22Rv1 (cell line): ENCODE measurements around the gene LAMA2.

Experiments
- H3K27ac ChIP-seq: fragments of 450-650 bp; 2 replicates; pipeline ENCODE4 v1.5.1; 2017
- ZFX ChIP-seq: fragments of 450-650 bp; IDR thresholded peaks from 2 replicates; pipeline ENCODE4 v1.6.1; 2017; ENCODE audit warnings: antibody characterized with exemption, borderline replicate concordance
- TF ChIP-seq, protein P1 (sequence below): fragments of 450-650 bp; IDR thresholded peaks from 2 replicates; pipeline ENCODE4 v1.5.1; 2017; ENCODE audit warnings: mild to moderate bottlenecking

Gene LAMA2

GRCh38 chr6:129368970-129369369 is 486.0 kb downstream of the LAMA2 start:
- no peak overlapping the region for H3K27ac ChIP-seq
- TF ChIP-seq, protein P1, sequence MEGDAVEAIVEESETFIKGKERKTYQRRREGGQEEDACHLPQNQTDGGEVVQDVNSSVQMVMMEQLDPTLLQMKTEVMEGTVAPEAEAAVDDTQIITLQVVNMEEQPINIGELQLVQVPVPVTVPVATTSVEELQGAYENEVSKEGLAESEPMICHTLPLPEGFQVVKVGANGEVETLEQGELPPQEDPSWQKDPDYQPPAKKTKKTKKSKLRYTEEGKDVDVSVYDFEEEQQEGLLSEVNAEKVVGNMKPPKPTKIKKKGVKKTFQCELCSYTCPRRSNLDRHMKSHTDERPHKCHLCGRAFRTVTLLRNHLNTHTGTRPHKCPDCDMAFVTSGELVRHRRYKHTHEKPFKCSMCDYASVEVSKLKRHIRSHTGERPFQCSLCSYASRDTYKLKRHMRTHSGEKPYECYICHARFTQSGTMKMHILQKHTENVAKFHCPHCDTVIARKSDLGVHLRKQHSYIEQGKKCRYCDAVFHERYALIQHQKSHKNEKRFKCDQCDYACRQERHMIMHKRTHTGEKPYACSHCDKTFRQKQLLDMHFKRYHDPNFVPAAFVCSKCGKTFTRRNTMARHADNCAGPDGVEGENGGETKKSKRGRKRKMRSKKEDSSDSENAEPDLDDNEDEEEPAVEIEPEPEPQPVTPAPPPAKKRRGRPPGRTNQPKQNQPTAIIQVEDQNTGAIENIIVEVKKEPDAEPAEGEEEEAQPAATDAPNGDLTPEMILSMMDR: no peak
- TF ChIP-seq ZFX: no peak

- no peak overlapping the region for H3K27ac ChIP-seq
- TF ChIP-seq, protein P1: no peak
- TF ChIP-seq ZFX: no peak
These were observed 486.8 kb downstream of the LAMA2 start for GRCh38 chr6:129369737-129370136.

DNA sequence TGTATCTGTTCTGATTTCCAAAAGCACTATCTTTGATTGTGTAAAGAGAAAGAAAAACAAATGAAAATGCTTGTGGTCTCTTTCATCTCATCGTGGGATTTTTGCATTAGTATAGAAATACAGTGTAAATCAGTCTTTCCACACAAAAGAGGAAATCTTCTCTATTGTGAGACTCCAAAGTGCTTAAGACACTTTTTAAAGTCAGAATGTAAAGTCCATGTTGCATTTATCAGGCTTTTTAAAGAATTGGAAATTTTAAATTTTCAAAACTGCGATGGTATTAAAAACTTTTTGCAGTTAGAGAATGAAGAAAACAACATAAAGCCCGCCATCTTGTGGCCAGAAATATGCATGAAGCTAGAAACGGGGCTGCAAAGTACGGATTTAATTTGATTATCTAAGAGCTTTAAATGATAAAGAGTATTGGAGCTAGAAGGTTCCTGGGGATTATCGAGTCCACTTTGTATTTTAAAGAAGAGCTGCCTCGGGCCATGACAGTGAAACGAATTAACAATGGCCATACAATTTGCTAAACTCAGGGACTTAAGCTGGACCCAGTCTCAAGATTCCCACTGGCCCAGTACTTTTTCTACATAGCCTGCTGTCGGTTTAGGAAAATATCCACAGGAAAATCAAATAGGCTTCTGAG is 487.5 kb downstream of the LAMA2 start:
- TF ChIP-seq, protein P1: peak; percentile 81
- TF ChIP-seq ZFX: no peak
- no peak overlapping the region for H3K27ac ChIP-seq

GRCh38 chr6:129381885-129382284 is 498.9 kb downstream of the LAMA2 start:
- H3K27ac ChIP-seq: no peak overlapping the region
- TF ChIP-seq ZFX: no peak
- TF ChIP-seq, protein P1: no peak

- H3K27ac ChIP-seq: no peak overlapping the region
- no peak for TF ChIP-seq ZFX
- TF ChIP-seq, protein P1: no peak
These were observed 500.0 kb downstream of the LAMA2 start for GRCh38 chr6:129382916-129383315.

GRCh38 chr6:129385117-129385516 is 502.2 kb downstream of the LAMA2 start:
- no peak for TF ChIP-seq ZFX
- TF ChIP-seq, protein P1: no peak

GRCh38 chr6:129390900-129391299 is 508.0 kb downstream of the LAMA2 start:
- no peak overlapping the region for H3K27ac ChIP-seq
- TF ChIP-seq, protein P1: no peak
- no peak for TF ChIP-seq ZFX

More at GRCh38 chr6:129385117-129385516, 502.2 kb downstream of the LAMA2 start:
- no peak overlapping the region for H3K27ac ChIP-seq
